Measurements from ENCODE around the gene ZBTB9.

Gene ZBTB9

DNA sequence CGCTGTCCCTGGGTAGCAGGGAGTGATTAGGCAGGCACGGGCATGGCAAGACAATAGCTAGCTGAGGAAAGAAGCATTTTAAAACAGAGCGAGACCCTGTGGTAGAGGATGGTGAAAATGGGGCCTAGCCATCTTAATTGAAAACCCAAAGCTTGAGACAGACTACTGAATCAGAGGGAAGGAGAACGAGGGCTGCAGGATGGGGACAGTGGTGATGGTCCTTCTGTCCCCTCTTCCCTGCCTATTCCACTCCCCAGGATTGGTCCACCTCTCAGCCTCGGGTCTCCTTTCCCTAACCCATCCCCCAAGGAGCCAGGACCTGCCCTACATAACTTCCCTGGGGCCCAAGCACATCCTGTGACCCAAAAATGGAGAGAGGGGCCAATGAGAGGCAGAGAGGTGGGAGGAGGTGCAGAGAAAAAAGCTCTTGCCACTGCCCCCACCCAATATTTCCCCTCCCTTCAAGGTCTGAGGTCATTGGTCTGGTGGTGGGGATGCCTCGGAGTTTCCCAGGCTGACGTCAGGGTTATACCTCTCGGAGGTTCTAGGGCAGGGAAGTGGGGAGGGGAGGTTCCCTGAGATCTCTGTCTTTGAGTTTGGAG, 35.6 kb upstream of the ZBTB9 start:
- DNase-seq, result peak; percentile 79

DNA sequence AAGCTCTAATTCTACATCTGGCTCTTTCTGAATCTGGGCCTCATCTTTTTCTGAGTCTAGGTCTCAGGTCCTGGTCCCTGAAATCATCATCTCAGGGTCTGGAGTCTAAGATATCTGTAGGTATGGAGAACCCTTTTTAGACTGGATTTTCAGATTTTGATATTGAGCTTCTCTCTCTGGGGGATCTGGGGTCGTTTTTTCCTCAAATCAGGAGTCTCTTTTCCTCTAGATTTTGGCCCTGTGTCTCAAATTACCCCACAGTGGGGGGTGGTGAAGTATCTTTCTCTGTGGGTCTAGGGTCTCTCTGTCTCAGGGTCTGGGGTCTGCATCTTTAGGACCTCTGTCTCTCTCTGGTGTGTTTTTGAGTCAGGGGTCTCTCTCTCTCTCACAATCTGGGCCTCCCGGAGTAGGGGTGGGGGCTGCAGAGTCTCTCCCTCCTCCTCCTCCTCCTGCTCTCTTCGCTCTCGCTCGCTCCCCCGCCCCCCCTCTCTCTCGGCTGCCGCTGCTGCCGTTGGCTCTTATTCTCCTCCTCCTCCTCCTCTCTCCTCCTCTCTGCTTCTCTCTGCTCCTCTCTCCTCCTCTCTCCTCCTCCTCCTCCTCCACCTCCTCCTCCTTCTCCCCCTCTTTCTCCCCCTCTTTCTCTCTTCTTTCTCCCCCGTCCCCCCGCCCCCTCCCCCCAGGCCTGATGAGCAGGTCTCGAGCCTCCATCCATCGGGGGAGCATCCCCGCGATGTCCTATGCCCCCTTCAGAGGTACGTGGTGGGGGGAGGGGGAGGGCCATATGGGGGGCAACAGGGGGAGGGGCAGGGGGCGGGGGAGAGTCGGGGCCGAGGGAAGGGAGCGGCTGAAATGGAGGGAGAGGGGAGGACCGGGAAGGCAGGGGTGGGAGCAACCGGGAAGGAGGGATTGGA, 34.5 kb upstream of the ZBTB9 start, which contains the start of gene SYNGAP1:
Gene SYNGAP1, plus strand, starts transcription at position 486 of the 911 bp plus-strand sequence. Its CDS starts 200 bp downstream, at position 686.
- DNase-seq, result peak; percentile 53

DNA sequence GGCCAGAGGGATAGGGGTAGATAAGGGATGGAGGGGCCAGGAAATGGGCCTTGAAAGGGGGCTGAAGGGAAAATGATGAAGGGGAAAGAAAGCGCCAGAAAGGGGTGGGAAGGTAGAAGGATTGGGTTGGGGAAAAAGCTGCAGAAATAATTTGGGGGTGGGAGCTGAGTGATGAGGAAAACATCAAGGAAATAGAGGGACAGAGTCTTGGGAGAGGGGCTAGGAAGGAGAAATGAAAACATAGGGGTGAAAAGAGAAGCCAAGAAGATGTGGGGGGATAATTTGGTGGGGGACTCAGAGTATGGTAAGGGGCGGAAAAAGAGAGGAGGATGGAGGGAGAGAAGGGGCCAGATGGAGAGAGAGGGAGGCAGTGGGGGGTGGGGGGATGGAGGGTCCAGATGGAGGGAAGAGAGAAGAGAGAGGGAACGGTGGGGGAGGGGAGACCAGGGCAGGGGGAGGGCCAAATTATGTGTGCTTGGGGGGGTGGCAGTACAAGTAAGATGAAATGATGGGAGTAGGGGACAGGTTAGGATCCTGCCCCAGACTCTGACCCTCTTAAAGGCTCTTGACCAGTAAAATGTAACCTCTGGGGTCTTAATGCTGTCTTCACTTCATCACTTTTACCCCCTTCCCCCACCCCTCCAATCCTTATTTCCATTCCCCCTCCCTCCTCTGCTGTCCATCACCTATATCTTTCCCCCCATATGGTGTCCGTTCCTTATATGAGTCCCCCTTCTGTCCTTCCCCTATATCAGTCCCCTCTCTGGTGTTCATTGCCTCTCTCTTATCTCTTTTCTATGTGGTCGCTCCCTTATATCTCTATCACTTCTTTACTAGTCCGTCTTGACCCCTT, 33.7 kb upstream of the ZBTB9 start:
- no peak for DNase-seq

DNA sequence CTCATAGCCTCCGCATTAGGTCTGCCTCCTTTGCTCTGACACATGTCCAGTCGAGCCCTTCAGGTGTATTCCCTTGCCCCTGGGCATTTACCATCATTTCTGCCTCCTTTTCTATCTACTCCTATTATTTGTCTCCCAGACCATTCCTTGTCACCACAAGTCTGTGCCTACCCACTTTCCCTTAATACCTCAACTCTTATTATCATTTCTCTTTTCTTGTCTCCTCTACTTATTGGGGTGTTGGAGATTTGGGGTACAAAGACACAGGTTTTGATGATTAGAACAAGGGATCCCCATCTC, 33.1 kb upstream of the ZBTB9 start:
- no peak for DNase-seq

DNA sequence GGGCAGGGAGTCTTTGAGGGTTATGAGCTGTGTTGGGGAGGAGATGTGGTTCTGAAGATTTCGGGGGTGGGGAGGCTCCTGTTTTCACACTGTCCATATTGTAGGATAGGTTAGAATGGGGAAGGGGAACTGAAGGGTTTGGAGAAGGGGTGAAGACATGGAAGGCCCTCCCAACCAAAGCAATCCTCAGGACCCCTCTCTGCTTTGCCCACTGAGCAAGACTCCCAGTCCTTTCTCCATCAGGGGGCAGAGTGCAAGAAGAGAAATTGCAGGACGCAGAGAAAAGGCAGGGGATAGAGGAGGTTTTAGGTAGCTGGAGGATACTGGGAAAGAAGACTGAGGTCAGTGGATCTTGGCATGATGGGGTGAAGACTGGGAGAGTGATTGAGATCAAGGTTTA, 30.6 kb upstream of the ZBTB9 start:
- no peak for DNase-seq

DNA sequence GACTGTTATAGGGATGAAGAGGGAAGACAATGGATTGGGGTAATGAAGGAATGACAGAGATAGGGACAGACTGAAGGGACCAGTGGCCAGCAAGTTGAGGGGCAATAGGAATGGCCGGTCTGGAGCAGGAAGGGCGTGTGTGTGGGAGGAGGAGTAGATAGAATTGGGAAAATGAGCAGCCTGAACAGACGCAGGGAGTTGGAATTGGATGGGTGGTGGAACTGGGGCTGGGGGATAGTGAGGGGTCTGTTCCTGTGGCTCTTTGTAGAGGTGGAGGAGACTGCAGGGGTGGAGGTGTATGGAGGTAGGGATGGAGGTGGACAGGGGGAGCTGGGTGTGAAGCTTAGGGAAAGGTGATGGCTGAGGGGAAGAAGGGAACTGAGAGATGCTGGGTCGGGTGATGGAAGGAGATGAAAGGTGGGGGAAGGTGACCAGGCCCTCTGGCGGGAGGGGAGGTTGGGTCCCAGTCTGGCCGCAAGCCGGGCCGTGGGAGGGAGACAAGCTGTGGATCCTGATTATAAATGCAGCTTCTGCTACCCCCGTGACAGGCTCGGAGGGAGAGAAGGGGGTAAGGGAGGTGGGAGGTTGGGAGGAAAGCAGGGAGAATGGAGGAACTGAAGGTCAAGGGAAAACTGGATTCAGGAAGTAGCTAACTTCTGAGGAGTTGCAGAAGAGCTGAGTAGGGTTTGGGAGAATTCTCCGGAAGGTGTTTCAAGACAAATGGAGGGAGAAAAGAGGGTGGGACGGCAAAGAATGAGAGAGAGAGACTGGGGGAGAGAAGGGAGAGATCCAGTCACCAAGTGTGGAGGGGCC, 29.3 kb upstream of the ZBTB9 start:
- DNase-seq, result no peak

DNA sequence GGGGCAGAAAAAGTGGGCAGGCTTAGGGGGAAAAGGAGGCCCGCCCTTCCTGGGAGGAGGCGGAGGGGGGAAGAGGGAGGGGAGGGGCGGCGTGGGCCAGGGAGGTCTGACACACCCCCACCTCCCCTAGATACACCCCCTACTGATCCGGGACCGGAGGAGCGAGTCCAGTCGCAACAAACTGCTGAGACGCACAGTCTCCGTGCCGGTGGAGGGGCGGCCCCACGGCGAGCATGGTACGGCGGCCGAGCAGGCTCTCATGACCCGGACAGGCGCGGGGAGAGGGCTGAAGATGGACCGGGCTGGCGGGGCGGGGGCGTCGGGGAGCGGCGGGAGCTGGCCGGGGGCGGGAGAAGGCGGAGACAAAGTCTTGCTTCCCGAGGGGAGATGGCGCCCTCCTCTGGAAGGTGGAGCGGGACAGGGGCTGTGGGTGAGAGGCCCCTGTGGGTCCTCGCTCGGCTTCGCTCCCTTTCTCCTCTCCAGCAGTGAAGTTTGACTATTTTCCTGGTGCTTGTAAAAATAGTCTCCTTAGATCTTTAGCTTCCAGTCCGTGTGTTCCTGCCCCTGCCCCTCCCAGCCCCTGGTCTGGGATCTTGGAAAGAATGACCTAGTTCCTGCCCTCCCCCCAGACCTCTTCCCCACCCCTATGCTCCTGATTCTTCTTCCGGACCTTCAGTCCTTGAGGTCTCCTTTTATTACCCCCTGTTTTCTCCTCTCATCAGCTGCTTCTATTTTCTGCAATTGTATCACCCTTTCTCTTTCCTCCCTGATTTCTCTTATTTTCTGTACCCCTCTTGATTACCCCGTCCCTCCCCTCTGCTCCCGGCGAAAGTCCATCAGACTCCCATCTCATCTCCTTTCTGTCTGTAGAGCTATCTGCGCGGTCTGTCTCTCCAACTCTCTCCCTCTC, 28.5 kb upstream of the ZBTB9 start:
- peak; percentile 89 for DNase-seq

DNA sequence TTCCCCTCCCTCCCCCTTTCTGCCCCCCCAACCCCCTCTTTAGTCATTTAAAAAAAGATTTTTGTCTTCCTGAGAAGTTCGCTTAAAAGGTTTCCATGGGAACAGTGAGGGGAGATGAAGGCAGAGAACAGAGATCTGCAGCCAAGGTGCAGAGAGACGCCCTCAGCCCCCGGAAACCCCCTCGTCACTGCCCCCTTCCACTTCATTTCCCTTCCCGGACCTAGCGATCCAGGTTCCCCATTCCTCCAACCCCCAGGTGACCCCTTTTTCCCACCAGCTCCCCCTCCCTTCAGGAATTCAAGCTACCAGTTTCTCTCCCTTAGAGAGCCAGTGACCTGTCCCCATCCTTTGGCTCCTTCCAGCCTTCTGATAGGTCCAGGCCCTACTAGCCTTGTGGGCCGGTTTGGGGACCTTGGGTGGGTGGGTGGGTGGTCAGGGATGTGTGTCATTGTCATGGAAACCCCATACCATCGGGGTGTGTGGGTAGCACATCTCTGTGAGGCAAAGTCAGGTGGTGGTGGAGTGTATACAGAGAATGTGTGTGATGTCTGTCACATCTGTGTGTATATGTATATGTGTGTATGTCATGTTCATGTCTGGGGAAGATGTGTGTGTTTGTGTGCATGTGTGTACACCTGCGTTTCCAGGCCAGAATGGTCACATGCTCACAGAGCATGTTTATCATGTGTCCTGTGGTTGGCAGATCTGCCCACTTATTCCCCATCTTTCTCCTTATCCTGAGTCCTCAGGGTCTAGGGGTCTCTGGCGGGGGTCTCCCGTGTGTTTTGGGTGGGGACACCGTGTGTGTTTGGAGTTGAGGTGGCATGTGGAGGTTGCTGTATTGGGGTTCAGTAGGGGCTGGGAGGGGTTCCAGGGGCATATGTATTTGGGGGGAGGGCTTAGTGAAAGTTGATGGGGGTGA, 27.5 kb upstream of the ZBTB9 start:
- DNase-seq, result peak; percentile 59

DNA sequence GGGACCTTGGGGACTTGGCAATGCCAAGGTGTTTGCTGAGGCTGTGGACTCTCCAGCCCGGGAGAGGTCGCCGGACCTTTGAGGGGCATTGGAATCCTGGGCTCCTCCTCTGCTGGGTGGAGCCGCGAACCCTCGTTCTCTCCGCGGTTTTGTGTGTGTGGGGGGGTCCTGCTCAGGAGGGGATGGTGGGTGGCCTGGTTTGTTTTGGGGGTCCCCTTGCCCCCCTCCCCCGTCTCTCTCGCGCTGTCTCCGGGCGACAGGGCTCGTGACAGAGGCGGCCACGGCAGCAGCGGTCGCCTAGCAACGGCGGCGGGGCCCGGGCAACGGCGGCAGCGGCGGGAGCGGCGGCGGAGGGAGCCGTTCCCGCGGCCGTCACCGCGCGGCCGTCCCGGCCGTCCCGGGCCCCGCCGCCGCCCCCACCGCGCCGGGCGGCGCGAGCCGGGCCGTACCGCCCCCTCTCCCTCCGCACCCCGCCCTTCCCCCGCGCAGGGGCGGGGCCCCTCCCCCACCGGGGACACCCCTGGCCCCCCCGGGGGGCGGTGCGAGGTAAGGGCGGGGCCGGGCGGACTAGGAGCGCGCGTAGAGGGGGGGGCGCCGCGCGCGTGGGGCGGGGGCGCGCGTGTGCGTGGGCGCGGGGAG, 26.7 kb upstream of the ZBTB9 start:
- DNase-seq, result peak; percentile 69

DNA sequence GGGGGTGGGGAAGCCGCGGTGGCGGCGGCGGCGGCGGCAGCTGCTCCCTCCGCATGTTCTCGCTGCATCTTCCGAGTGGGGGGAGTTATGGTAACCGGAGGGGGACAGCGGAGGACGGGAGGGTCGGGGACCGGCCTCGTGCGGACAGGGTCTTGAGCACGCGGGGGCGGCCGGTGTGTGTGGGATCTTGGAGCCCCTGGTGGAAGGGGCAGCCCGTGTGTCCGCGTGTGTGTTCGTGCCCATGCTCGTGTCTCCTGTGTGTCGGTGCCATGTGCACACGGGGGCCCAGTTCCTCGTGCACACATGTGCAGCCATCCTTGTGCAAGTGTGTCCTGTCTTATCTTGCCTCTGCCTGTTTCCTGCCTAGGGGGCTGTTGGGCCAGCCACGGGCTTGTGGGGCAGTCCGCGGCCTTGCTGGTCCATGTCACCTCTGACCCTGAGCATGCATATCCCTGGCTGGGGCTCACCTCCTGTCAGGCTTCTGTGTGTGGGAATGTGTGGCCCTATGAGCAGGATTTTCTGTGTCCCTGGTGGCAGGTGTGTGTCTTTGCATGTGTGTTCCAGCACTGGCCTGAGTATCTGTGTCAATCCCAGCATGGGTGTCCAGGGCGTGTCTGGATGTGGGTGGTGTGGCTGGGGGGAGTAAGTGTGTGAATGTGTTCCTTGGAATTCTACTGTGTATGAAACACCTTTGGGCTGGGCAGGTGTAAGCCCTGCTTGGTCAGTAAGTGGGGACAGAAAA, 26.0 kb upstream of the ZBTB9 start:
- DNase-seq, result no peak

DNA sequence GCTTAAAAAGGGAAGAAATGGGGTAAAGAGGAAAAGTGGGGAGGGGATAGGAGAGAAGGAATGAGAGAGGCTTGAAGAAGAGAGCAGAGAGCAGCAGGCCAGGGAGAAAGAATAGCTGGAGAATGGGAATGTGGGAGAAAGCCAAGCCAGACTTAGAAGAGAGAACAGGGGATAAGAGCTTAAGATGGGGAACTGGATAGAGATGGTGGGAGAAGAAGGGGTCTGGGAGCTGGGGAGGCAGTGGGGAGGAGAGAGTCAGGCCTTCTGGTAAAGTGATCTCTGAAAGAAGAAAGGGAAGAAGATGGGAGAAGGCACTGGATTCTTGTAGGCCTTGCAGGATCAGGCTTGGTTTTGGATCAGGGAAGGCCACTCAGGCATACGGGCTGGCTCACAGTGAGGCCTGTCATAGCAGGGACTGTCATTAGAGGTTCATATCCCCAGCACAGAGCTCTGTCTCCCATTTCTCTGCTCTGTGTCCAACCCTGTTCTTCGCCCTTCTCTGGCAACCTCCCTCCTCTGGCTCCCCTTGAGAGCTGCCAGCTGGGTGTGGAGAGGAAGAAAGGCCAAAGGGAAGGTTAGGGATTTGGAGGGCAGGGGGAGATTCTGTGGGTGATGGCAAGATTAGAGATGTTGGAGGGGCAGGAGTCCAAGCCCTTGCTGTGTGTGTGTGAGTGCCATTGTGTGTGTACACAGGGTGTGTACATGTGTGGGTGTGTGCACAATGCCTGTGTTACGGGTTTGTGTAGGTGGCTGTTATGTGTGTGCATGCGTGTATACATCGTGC, 25.2 kb upstream of the ZBTB9 start:
- DNase-seq, result no peak

DNA sequence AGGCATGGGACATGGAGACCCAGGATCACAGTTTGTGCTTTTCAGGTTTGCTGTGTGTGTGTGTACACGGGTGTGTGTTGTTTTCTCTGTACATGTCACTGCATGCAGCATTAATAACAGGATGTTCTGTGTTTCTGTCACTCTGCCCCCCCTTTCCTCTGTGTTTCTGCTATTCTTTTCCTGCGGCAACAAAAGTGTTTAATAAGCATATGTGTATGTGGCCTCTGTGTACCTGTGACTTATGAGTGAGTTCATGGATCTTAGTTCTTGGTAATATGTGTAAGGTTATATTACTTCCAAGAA, 24.7 kb upstream of the ZBTB9 start:
- no peak for DNase-seq

DNA sequence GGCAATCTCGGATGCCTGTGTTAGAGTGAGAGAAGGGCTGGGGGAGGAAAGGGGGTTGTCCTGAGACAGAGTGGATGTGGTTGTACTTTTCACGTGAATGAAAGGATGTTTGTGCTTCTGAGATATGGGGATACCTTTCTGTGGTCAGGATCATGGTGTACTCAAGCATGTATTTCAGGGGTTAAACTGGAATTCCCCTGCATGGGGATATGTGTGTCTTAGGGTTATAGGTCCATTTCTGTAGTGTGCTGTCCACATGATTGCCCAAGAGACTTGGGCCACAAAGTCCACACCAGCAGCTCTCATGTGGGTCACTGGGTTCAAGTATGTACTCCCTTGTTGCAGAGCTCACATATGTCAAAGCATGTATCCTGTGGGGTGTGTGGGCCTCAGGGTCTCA, 24.0 kb upstream of the ZBTB9 start:
- DNase-seq, result no peak

DNA sequence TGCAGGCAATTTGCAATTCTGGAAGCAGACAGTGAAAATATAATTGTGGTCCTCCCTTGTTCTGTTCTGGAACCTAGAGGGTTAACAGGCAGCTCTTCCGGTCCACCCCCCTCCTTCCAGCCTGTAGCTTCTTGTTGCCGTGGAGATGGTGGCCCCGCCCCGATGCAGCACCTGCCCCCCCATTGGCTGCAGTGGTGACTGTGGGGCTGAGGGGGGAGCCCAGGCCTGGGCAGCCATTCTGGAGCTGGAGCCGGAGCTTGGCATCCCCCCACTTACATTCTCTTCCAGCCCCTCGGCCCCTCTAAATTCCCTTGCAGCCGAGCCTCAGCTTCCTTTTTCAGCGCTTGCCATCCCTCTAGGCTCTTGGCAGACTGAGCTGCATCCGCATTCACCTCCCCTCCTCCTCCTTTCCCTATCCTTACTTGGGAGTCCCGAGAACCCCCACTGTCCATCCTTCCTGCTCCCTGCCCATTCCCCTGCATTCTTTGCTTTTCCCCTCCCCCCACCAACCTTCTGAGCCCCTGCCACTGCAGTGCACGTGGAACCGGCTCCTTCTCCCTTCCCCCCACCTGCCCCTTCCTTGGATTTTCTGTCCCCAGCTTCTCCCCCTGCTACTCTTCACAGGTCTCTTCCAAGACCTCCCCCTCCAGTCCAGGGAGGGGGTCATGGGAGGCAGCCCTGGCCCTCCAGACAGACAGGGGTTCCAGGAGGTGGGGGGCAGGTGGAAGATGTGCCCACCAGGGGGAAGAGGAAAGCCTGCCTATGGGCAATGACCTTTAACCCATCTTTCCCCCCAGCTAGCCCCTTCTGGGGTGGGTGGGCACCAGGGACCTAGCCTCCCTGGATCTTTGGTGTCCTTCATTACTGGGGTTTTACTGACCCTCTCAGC, 23.1 kb upstream of the ZBTB9 start:
- peak; percentile 87 for DNase-seq

DNA sequence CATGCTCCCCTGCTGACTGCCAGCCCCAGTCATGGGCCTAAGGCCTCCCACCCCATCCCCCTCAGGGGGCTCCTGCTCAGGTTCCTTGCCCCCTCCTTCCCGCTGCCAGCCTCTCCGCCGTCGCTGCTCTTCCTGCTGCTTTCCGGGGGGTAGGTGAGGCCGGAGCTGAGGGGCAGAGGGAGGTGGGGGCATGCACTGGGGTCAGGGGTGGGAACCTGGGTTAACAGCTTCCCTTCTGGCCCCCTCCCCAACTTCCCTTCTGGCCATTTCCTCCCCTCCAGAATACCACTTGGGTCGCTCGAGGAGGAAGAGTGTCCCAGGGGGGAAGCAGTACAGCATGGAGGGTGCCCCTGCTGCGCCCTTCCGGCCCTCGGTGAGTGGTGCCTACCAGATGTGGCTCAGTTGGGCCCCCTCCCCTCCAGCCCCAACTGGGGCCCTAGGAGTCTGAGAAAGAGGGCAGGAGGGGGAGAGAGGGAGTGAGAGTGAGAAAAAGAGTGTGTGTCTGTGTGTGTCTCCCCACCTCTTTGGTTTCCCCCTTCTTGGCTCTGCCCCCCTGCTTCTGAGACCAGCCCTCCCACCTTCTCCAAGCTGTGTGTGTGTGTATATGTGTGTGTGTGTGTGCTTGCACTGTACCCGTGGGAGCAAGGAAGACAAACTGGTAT, 22.4 kb upstream of the ZBTB9 start:
- DNase-seq, result peak; percentile 40

DNA sequence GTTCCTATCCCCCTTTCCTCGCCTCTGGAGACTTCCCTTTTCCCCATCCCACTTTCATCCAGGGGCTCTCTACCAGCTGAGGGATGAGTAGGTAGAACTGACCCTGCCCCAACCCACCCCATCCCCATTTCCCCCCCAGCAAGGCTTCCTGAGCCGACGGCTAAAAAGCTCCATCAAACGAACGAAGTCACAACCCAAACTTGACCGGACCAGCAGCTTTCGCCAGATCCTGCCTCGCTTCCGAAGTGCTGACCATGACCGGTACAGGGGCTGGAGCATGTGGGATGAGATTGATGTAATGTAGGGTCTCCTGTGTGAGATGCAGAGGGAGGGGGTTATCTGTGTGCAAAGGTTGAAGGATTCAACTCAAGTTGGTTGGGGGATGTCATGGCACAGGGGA, 21.8 kb upstream of the ZBTB9 start:
- DNase-seq, result no peak

DNA sequence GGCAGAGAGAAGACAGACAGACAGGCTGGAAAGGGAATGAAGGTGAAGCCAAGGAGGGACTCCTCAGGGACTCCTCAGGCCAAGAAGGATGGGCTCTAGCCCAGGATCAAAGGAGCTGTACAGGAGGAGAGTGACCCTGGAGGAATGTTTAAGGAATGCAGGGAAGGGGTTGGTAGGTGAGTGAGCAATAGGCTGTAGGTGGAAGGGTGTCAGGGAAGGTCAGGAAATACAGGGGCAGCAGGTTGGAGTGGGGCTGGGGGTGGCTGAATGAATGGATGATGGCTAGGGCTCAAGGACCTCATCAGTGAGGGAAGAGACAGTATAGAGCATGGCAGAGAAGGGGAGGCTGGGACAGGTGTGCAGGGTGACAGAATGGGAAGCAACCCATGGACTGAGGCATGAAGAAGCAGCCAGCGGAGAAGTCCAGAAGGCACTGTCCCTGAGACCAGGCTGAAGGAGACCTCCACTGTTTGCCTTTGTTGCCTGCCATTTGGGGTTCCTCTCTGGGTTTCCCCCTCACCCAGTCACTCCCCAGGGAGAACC, 21.3 kb upstream of the ZBTB9 start:
- DNase-seq, result no peak
